Astrocyte of the cerebellum (primary cell): ENCODE data around the gene TBC1D14.

Experiments used
- DNase-seq: peaks from one replicate; pipeline ENCODE4 v3.0.0-alpha.2; 2011; ENCODE audit warnings: low read depth
- H3K4me3 ChIP-seq: 2 replicates; pipeline ENCODE4 v1.5.1; 2011; ENCODE audit warnings: mild to moderate bottlenecking, low read depth, low read length, moderate library complexity
- in situ Hi-C: cut with HindIII; loops from 2 replicates; pipeline ENCODE4 v1.10.0; 2017; ENCODE audit warnings: low sequenced_read_pairs
- TF ChIP-seq, protein P1 (sequence below): IDR thresholded peaks from 2 replicates; pipeline ENCODE4 v1.5.1; 2012; ENCODE audit warnings: low read length, low read depth, moderate library complexity, mild to moderate bottlenecking; ENCODE audit errors: missing control alignments

The TBC1D14 gene

DNA sequence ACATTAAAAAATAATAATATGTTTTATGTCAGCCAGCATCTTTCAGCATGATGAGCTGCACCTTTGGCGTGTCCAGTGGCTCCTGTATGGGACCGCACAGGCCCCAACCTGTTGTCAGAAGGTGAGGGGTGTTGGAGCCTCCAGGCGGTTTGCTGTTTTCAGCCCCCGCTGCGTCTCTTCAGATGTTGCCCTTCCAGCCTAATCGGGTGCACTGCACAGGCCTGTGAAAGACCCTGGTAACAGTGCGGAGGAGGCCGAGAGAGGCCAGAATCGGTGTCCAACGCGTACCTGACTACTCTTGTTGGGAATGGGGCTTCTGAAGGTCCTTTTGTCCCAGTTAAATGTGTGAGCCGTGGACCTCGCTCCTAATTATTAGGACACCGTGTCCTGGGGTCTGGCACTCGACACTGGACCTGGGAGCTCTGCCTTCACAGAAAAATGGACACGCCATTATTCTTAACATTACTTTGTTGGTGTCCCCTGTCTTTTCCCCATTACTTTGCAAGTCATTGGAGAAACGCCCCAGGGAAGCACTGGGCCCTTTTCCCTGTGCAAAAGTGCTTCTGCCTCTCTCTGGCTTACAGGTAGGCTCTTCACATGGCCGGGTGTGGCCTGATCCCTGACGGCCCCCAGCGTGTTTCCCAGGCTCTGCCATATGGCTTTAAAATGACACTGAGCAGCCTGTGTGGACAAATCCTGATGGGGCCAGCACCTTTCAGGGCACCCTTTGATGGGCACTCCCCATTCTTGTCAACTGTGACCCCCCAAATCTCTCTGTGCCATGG lies 51.2 kb downstream of the TBC1D14 start:
- TF ChIP-seq, protein P1, sequence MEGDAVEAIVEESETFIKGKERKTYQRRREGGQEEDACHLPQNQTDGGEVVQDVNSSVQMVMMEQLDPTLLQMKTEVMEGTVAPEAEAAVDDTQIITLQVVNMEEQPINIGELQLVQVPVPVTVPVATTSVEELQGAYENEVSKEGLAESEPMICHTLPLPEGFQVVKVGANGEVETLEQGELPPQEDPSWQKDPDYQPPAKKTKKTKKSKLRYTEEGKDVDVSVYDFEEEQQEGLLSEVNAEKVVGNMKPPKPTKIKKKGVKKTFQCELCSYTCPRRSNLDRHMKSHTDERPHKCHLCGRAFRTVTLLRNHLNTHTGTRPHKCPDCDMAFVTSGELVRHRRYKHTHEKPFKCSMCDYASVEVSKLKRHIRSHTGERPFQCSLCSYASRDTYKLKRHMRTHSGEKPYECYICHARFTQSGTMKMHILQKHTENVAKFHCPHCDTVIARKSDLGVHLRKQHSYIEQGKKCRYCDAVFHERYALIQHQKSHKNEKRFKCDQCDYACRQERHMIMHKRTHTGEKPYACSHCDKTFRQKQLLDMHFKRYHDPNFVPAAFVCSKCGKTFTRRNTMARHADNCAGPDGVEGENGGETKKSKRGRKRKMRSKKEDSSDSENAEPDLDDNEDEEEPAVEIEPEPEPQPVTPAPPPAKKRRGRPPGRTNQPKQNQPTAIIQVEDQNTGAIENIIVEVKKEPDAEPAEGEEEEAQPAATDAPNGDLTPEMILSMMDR, result no peak
- in situ Hi-C loops, result no loop called here
- DNase-seq, result no peak
- no peak overlapping the region for H3K4me3 ChIP-seq

- H3K4me3 ChIP-seq, result no peak overlapping the region
- TF ChIP-seq, protein P1, result no peak
- no peak for DNase-seq
- in situ Hi-C loops, result no loop called here
These were observed 52.0 kb downstream of the TBC1D14 start for GRCh38 chr4:6961496-6962210.

GRCh38 chr4:6962211-6963041 lies 52.8 kb downstream of the TBC1D14 start:
- in situ Hi-C loops, result no loop called here
- TF ChIP-seq, protein P1, result no peak
- H3K4me3 ChIP-seq, result no peak overlapping the region
- DNase-seq, result no peak

- in situ Hi-C loops, result no loop called here
- TF ChIP-seq, protein P1, result no peak
- no peak for DNase-seq
- H3K4me3 ChIP-seq, result no peak overlapping the region
These were observed 53.5 kb downstream of the TBC1D14 start for GRCh38 chr4:6963139-6963611.

GRCh38 chr4:6964858-6965257 lies 55.2 kb downstream of the TBC1D14 start:
- TF ChIP-seq, protein P1, result no peak
- H3K4me3 ChIP-seq, result no peak overlapping the region
- no peak for DNase-seq
- in situ Hi-C loops, result no loop called here

- H3K4me3 ChIP-seq, result no peak overlapping the region
- DNase-seq, result no peak
- TF ChIP-seq, protein P1, result no peak
- in situ Hi-C loops, result no loop called here
These were observed 55.7 kb downstream of the TBC1D14 start for GRCh38 chr4:6965329-6965728.
